GM19467 (cell line): ENCODE results near the gene CD164L2.
"Not testable (repeated sequence)": the region's sequence is repeated elsewhere in the genome, so short reads cannot be mapped to it uniquely, and the experiment has no call there.

ENCODE experiments used
- ATAC-seq: cut with Tn5 transposase; IDR thresholded peaks from one replicate; pipeline ENCODE4 v1.9.1; 2021; ENCODE audit warnings: mild to moderate bottlenecking, moderate library complexity; ENCODE audit not compliant: unreplicated experiment

The CD164L2 gene

GRCh38 chr1:27405598-27406361, 22.6 kb upstream of the CD164L2 start:
- ATAC-seq: not testable (repeated sequence)

GRCh38 chr1:27405074-27405473, 21.9 kb upstream of the CD164L2 start:
- ATAC-seq: no peak

- no peak for ATAC-seq
These were observed 20.8 kb upstream of the CD164L2 start for GRCh38 chr1:27403931-27404330.

GRCh38 chr1:27403065-27403726, 20.1 kb upstream of the CD164L2 start:
- ATAC-seq: no peak

- ATAC-seq: no peak
These were observed 19.2 kb upstream of the CD164L2 start for GRCh38 chr1:27402349-27402754.

- ATAC-seq: no peak
These were observed 17.8 kb upstream of the CD164L2 start for GRCh38 chr1:27400963-27401341.

- ATAC-seq: no peak
These were observed 17.2 kb upstream of the CD164L2 start for GRCh38 chr1:27400082-27400962.

- no peak for ATAC-seq
These were observed 16.3 kb upstream of the CD164L2 start for GRCh38 chr1:27399251-27400025.

- ATAC-seq: no peak
These were observed 15.4 kb upstream of the CD164L2 start for GRCh38 chr1:27398405-27399149.

GRCh38 chr1:27397749-27398148, 14.6 kb upstream of the CD164L2 start:
- no peak for ATAC-seq

GRCh38 chr1:27397110-27397509, 14.0 kb upstream of the CD164L2 start:
- no peak for ATAC-seq

GRCh38 chr1:27395441-27396195, 12.5 kb upstream of the CD164L2 start:
- ATAC-seq: no peak

GRCh38 chr1:27394925-27395324, 11.8 kb upstream of the CD164L2 start:
- no peak for ATAC-seq

GRCh38 chr1:27394282-27394658, 11.1 kb upstream of the CD164L2 start:
- no peak for ATAC-seq

GRCh38 chr1:27393641-27394281, 10.6 kb upstream of the CD164L2 start:
- no peak for ATAC-seq

- no peak for ATAC-seq
These were observed 9.9 kb upstream of the CD164L2 start for GRCh38 chr1:27392778-27393635.

GRCh38 chr1:27392096-27392777, 9.1 kb upstream of the CD164L2 start, which contains the start of gene GPR3:
Gene GPR3, plus strand, starts transcription at chr1:27392622. Its CDS starts 1,177 bp downstream, at chr1:27393799.
- peak; percentile 76 for ATAC-seq
